Activated CD8-positive, alpha-beta T cell treated with anti-CD3 and anti-CD28 coated beads for 36 hours (primary cell): ENCODE measurements around the gene ACAP3. TPM values are rescaled to one million over a fixed set of nuclear protein-coding genes. Genes with fewer than 3 reads are reported as not detected.

Experiments
- ATAC-seq: fragments of 200-7000 bp; cut with Tn5 transposase; one replicate; pipeline ENCODE4 v1.10.0; 2021; ENCODE audit warnings: mild to moderate bottlenecking, moderate library complexity
- CTCF ChIA-PET: fragments of 350-600 bp; sonication (Branson Sonifier 250); formaldehyde crosslinking; loops from one replicate; lab custom pipeline; 2021; ENCODE audit warnings: antibody characterized with exemption; lab: Charles Lee
- POLR2A ChIA-PET: fragments of 350-600 bp; sonication (Branson Sonifier 250); formaldehyde crosslinking; loops from one replicate; lab custom pipeline; 2021; ENCODE audit warnings: antibody characterized with exemption; lab: Charles Lee
- DNase-seq: peaks from one replicate; pipeline ENCODE4 v3.0.0-alpha.2; 2020
- H3K27ac Mint-ChIP-seq: one replicate; pipeline ENCODE4 v1.8.0; 2021; ENCODE audit warnings: mild to moderate bottlenecking, mixed read lengths
- H3K27me3 Mint-ChIP-seq: one replicate; pipeline ENCODE4 v1.8.0; 2021; ENCODE audit warnings: mixed read lengths
- H3K36me3 Mint-ChIP-seq: one replicate; pipeline ENCODE4 v1.8.0; 2021; ENCODE audit warnings: low read depth, mixed read lengths
- H3K4me1 Mint-ChIP-seq: one replicate; pipeline ENCODE4 v1.8.0; 2021; ENCODE audit warnings: low read depth, mixed read lengths
- H3K4me3 Mint-ChIP-seq: one replicate; pipeline ENCODE4 v1.8.0; 2021; ENCODE audit warnings: mild to moderate bottlenecking, moderate library complexity, mixed read lengths
- H3K9me3 Mint-ChIP-seq: one replicate; pipeline ENCODE4 v1.8.0; 2021; ENCODE audit warnings: mixed read lengths
- intact Hi-C: fragments of 100-400 bp; cut with micrococcal nuclease; formaldehyde crosslinking; loops from one replicate; pipeline ENCODE4 v1.10.0; 2022
- total RNA-seq, 2 experiments: library from RNA; stranded (reverse); gene quantifications; one replicate each; pipeline ENCODE4 v1.2.3, GENCODE V29; 2021
- TF ChIP-seq, protein P1 (sequence below): fragments of 200-600 bp; IDR thresholded peaks from one replicate; pipeline ENCODE4 v1.8.0; 2022; ENCODE audit warnings: antibody characterized with exemption, mild to moderate bottlenecking

The ACAP3 gene
- total RNA-seq, 2 experiments from 2014 or later = 41.1 to 42.5 TPM

GRCh38 chr1:1333551-1334241 is 26.0 kb upstream of the ACAP3 start:
- Mint-ChIP-seq H3K9me3 (no peaks in the 10 kb centered on the region), H3K27me3 (no peaks in the 10 kb centered on the region), H3K4me1 (no peaks in the 10 kb centered on the region), H3K36me3 (peaks cover 1% of the 10 kb centered on the region), H3K27ac (no peak overlapping the region), H3K4me3 (no peak overlapping the region)
- ChIA-PET CTCF (no interaction called here), POLR2A (interaction anchor here (2.9 kb wide), 1 partner anchor 8 kb away, joined by 10 read pairs; no protein-coding TSS in a partner anchor)
- intact Hi-C loops = no loop called here
- ATAC-seq (no peak), DNase-seq (no peak)
- TF ChIP-seq, protein P1, sequence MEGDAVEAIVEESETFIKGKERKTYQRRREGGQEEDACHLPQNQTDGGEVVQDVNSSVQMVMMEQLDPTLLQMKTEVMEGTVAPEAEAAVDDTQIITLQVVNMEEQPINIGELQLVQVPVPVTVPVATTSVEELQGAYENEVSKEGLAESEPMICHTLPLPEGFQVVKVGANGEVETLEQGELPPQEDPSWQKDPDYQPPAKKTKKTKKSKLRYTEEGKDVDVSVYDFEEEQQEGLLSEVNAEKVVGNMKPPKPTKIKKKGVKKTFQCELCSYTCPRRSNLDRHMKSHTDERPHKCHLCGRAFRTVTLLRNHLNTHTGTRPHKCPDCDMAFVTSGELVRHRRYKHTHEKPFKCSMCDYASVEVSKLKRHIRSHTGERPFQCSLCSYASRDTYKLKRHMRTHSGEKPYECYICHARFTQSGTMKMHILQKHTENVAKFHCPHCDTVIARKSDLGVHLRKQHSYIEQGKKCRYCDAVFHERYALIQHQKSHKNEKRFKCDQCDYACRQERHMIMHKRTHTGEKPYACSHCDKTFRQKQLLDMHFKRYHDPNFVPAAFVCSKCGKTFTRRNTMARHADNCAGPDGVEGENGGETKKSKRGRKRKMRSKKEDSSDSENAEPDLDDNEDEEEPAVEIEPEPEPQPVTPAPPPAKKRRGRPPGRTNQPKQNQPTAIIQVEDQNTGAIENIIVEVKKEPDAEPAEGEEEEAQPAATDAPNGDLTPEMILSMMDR = no peak

DNA sequence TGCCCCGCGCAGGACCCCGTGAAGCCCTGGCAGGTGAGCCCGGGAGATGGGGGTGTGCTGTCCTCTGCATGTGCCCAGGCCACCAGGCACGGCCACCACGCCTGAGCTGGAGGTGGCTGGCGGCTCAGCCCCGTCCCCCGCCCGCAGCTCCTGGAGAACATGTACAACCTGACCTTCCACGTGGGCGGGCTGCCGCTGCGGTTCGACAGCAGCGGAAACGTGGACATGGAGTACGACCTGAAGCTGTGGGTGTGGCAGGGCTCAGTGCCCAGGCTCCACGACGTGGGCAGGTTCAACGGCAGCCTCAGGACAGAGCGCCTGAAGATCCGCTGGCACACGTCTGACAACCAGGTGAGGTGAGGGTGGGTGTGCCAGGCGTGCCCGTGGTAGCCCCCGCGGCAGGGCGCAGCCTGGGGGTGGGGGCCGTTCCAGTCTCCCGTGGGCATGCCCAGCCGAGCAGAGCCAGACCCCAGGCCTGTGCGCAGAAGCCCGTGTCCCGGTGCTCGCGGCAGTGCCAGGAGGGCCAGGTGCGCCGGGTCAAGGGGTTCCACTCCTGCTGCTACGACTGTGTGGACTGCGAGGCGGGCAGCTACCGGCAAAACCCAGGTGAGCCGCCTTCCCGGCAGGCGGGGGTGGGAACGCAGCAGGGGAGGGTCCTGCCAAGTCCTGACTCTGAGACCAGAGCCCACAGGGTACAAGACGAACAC is 25.2 kb upstream of the ACAP3 start:
- no peak for DNase-seq
- peaks cover 1% of the 10 kb centered on the region for H3K36me3 Mint-ChIP-seq
- no peaks in the 10 kb centered on the region for H3K9me3 Mint-ChIP-seq
- intact Hi-C loops = no loop called here
- TF ChIP-seq, protein P1 = no peak
- no peak overlapping the region for H3K27ac Mint-ChIP-seq
- H3K4me3 Mint-ChIP-seq = no peak overlapping the region
- H3K4me1 Mint-ChIP-seq = no peaks in the 10 kb centered on the region
- ChIA-PET POLR2A (no interaction called here), CTCF (no interaction called here)
- H3K27me3 Mint-ChIP-seq = no peaks in the 10 kb centered on the region
- no peak for ATAC-seq

DNA sequence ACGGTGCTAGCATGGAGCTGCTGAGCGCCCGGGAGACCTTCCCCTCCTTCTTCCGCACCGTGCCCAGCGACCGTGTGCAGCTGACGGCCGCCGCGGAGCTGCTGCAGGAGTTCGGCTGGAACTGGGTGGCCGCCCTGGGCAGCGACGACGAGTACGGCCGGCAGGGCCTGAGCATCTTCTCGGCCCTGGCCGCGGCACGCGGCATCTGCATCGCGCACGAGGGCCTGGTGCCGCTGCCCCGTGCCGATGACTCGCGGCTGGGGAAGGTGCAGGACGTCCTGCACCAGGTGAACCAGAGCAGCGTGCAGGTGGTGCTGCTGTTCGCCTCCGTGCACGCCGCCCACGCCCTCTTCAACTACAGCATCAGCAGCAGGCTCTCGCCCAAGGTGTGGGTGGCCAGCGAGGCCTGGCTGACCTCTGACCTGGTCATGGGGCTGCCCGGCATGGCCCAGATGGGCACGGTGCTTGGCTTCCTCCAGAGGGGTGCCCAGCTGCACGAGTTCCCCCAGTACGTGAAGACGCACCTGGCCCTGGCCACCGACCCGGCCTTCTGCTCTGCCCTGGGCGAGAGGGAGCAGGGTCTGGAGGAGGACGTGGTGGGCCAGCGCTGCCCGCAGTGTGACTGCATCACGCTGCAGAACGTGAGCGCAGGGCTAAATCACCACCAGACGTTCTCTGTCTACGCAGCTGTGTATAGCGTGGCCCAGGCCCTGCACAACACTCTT is 24.5 kb upstream of the ACAP3 start:
- no peaks in the 10 kb centered on the region for H3K36me3 Mint-ChIP-seq
- ChIA-PET POLR2A (no interaction called here), CTCF (no interaction called here)
- H3K9me3 Mint-ChIP-seq = no peaks in the 10 kb centered on the region
- no peak for DNase-seq
- TF ChIP-seq, protein P1 = no peak
- H3K4me3 Mint-ChIP-seq = no peak overlapping the region
- H3K27me3 Mint-ChIP-seq = no peaks in the 10 kb centered on the region
- no peak overlapping the region for H3K27ac Mint-ChIP-seq
- intact Hi-C loops = no loop called here
- no peak for ATAC-seq
- H3K4me1 Mint-ChIP-seq = no peaks in the 10 kb centered on the region

DNA sequence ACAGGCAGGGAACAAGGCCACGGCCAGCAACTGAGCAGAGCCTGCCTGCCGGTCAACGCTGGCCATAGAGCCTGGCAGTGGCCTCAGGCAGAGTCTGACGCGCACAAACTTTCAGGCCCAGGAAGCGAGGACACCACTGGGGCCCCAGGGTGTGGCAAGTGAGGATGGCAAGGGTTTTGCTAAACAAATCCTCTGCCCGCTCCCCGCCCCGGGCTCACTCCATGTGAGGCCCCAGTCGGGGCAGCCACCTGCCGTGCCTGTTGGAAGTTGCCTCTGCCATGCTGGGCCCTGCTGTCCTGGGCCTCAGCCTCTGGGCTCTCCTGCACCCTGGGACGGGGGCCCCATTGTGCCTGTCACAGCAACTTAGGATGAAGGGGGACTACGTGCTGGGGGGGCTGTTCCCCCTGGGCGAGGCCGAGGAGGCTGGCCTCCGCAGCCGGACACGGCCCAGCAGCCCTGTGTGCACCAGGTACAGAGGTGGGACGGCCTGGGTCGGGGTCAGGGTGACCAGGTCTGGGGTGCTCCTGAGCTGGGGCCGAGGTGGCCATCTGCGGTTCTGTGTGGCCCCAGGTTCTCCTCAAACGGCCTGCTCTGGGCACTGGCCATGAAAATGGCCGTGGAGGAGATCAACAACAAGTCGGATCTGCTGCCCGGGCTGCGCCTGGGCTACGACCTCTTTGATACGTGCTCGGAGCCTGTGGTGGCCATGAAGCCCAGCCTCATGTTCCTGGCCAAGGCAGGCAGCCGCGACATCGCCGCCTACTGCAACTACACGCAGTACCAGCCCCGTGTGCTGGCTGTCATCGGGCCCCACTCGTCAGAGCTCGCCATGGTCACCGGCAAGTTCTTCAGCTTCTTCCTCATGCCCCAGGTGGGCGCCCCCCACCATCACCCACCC is 23.6 kb upstream of the ACAP3 start, which contains the start of gene TAS1R3:
TAS1R3 (plus strand) TSS at position 213 of the 898 bp plus-strand sequence; CDS start at position 279, 66 bp downstream.
- no peak within 1 kb of the TSS for H3K27ac Mint-ChIP-seq
- no peaks in the 10 kb centered on the region for H3K27me3 Mint-ChIP-seq
- no peaks in the 10 kb centered on the region for H3K36me3 Mint-ChIP-seq
- DNase-seq (no peak), ATAC-seq (no peak)
- intact Hi-C loops = no loop called here
- peaks cover under 1% of the 10 kb centered on the region for H3K4me1 Mint-ChIP-seq
- TF ChIP-seq, protein P1 = no peak
- no peak within 1 kb of the TSS for H3K4me3 Mint-ChIP-seq
- ChIA-PET POLR2A (interaction anchor here (0.9 to 1.6 kb wide), 3 partner anchors 17 to 22 kb away, joined by 3 to 4 read pairs (median 3); no protein-coding TSS in a partner anchor), CTCF (no interaction called here)
- no peaks in the 10 kb centered on the region for H3K9me3 Mint-ChIP-seq
